SHP77 treated with DMSO at 0.1 percent for 48 hours (cell line): Measurements from ENCODE around the gene LMNTD2.
A peak's percentile ranks its signal among the peaks of the same experiment; 100 is the strongest.

Source experiments
- DNase-seq: peaks from one replicate; lab custom pipeline; 2025; lab: John Stamatoyannopoulos, UW

Gene LMNTD2

GRCh38 chr11:560305-561147 lies at the start of gene LMNTD2, which contains the start of gene RASSF7:
Gene LMNTD2 (minus strand): TSS chr11:560738. CDS start chr11:560716, 22 bp downstream.
Gene RASSF7 (plus strand): TSS chr11:560970. CDS start chr11:561769, 799 bp downstream.
- DNase-seq = peak; percentile 2

- DNase-seq = no peak
These were observed 48.8 kb upstream of the LMNTD2 start for GRCh38 chr11:609341-609811.

- DNase-seq = no peak
These were observed 48.3 kb upstream of the LMNTD2 start for GRCh38 chr11:608791-609251.

- DNase-seq = no peak
These were observed 47.6 kb upstream of the LMNTD2 start for GRCh38 chr11:607971-608659.

- DNase-seq = no peak
These were observed 46.7 kb upstream of the LMNTD2 start for GRCh38 chr11:607020-607780.

GRCh38 chr11:606245-606644 lies 45.7 kb upstream of the LMNTD2 start:
- no peak for DNase-seq

- DNase-seq = no peak
These were observed 45.0 kb upstream of the LMNTD2 start for GRCh38 chr11:605286-606129.

GRCh38 chr11:603154-603553 lies 42.6 kb upstream of the LMNTD2 start:
- DNase-seq = no peak

GRCh38 chr11:601573-602245 lies 41.2 kb upstream of the LMNTD2 start:
- DNase-seq = no peak

- DNase-seq = no peak
These were observed 37.6 kb upstream of the LMNTD2 start for GRCh38 chr11:598005-598680.

GRCh38 chr11:597166-597725 lies 36.7 kb upstream of the LMNTD2 start:
- DNase-seq = no peak

GRCh38 chr11:596374-596773 lies 35.8 kb upstream of the LMNTD2 start:
- DNase-seq = no peak

GRCh38 chr11:595400-595799 lies 34.9 kb upstream of the LMNTD2 start:
- no peak for DNase-seq

- no peak for DNase-seq
These were observed 32.8 kb upstream of the LMNTD2 start for GRCh38 chr11:593347-593746.

- no peak for DNase-seq
These were observed 32.4 kb upstream of the LMNTD2 start for GRCh38 chr11:592918-593317.

- DNase-seq = no peak
These were observed 32.0 kb upstream of the LMNTD2 start for GRCh38 chr11:592501-592900.

- no peak for DNase-seq
These were observed 30.5 kb upstream of the LMNTD2 start for GRCh38 chr11:590997-591396.

GRCh38 chr11:589798-590197 lies 29.3 kb upstream of the LMNTD2 start:
- no peak for DNase-seq

- no peak for DNase-seq
These were observed 27.4 kb upstream of the LMNTD2 start for GRCh38 chr11:587978-588380.

GRCh38 chr11:587546-587945 lies 27.0 kb upstream of the LMNTD2 start:
- DNase-seq = no peak
